Measurements from ENCODE around the gene SLC37A1. TPM values are rescaled to one million over a fixed set of nuclear protein-coding genes. Genes with fewer than 3 reads are reported as not detected.

Gene SLC37A1
- total and polyA plus RNA-seq, 2 of the 13 experiments (the other 11 are each of a cell fraction or from before 2014, with no cell fraction given), result 0.22 to 0.40 TPM

DNA sequence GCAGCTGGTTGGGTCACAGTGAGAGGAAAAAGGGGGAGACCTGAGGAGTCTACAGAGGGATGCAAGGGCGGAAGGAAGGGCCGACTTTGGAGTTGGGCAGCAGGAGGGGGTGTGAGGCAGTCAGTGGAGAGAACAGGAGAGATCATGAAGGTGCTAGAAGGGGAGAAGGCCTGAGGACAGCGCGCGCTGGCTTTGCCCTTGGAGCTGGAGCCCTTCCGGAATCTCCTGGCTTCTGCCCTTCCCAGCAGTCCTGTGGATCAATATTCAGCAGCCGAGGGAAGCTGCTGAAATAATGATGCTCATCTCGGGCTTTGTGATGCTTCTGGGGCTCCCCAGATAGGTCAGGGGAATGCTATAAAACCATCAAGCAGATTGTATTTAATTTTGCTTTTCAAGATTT lies 26.7 kb downstream of the SLC37A1 start:
- Histone ChIP-seq H3K9ac (ENCODE audit: insufficient read depth, low read depth, low read length) (no peak overlapping the region), H3K27ac (ENCODE audit: extremely low read length, insufficient read depth, low read length) (no peak overlapping the region), H3K36me3 (replicated peaks in 1 of 2; ENCODE audit: control insufficient read depth in 1 of 2, insufficient read depth in 2 of 2, low read length in 2 of 2) (no peaks in the 10 kb centered on the region), H3K27me3 (ENCODE audit: control insufficient read depth in 1 of 2, insufficient read depth in 2 of 2, low read length in 2 of 2) (peaks cover 0 to 7% of the 10 kb centered on the region in 2 experiments; a peak in 3 of 5 replicates), H3K79me2 (ENCODE audit: insufficient read depth, low read length) (no peaks in the 10 kb centered on the region), H3K4me2 (ENCODE audit: low read depth, low read length) (no peak overlapping the region), H3K4me3 (replicated peaks in 1 of 3; ENCODE audit: insufficient read depth in 1 of 3, low read depth in 2 of 3, low read length in 3 of 3) (no peak overlapping the region), H3K9me3 (ENCODE audit: low read length) (no peaks in the 10 kb centered on the region), H3K4me1 (ENCODE audit: insufficient read depth, low read length) (no peaks in the 10 kb centered on the region), H4K20me1 (ENCODE audit: insufficient read depth, low read length) (no peaks in the 10 kb centered on the region), H2AFZ (ENCODE audit: low read length) (no peak overlapping the region)
- no peak for ATAC-seq
- no peak for DNase-seq (ENCODE audit: low spot score)
- WGBS (ENCODE audit: low lambda C conversion rate), result 44% methylated on average over 8 of the region's 8 CpGs
- intact Hi-C loops (cut with micrococcal nuclease; ENCODE audit: unreplicated experiment), result no loop called here
- in situ Hi-C loops (cut with HindIII; ENCODE audit: extremely low pct_ligation_motif_present, low pct_unique_long_range_greater_than_20kb), result no loop called here
- POLR2A ChIA-PET, result no interaction called here
- CTCF ChIA-PET (ENCODE audit: low intra/inter-chr PET ratio, low total read pairs), result no interaction called here
- no TSS peak for BruUV-seq (replicated peaks)
- FAIRE-seq, result no peak
- no peak for TF ChIP-seq SYNCRIP (IDR thresholded peaks at IDR 0.05; ENCODE audit: insufficient read depth, low read depth, low read length)
- no peak for TF ChIP-seq ARNT2 (CRISPR knock-in tag; IDR thresholded peaks at IDR 0.05; ENCODE audit: low read depth)
- TF ChIP-seq, protein P1, sequence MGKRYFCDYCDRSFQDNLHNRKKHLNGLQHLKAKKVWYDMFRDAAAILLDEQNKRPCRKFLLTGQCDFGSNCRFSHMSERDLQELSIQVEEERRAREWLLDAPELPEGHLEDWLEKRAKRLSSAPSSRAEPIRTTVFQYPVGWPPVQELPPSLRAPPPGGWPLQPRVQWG (CRISPR knock-in tag; IDR thresholded peaks at IDR 0.05; ENCODE audit: borderline replicate concordance, low read depth), result no peak
- TF ChIP-seq RARA (CRISPR knock-in tag; IDR thresholded peaks at IDR 0.05), result no peak
- no peak for TF ChIP-seq GATAD1 (CRISPR knock-in tag; IDR thresholded peaks at IDR 0.05)
- no peak for TF ChIP-seq SPEN (CRISPR knock-in tag; IDR thresholded peaks at IDR 0.05; ENCODE audit: low read depth)
- TF ChIP-seq, protein P2, sequence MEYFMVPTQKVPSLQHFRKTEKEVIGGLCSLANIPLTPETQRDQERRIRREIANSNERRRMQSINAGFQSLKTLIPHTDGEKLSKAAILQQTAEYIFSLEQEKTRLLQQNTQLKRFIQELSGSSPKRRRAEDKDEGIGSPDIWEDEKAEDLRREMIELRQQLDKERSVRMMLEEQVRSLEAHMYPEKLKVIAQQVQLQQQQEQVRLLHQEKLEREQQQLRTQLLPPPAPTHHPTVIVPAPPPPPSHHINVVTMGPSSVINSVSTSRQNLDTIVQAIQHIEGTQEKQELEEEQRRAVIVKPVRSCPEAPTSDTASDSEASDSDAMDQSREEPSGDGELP (IDR thresholded peaks at IDR 0.05; ENCODE audit: borderline replicate concordance, low read depth), result no peak
- TF ChIP-seq JUNB (CRISPR knock-in tag; IDR thresholded peaks at IDR 0.05; ENCODE audit: borderline replicate concordance), result no peak
- TF ChIP-seq, protein P3, sequence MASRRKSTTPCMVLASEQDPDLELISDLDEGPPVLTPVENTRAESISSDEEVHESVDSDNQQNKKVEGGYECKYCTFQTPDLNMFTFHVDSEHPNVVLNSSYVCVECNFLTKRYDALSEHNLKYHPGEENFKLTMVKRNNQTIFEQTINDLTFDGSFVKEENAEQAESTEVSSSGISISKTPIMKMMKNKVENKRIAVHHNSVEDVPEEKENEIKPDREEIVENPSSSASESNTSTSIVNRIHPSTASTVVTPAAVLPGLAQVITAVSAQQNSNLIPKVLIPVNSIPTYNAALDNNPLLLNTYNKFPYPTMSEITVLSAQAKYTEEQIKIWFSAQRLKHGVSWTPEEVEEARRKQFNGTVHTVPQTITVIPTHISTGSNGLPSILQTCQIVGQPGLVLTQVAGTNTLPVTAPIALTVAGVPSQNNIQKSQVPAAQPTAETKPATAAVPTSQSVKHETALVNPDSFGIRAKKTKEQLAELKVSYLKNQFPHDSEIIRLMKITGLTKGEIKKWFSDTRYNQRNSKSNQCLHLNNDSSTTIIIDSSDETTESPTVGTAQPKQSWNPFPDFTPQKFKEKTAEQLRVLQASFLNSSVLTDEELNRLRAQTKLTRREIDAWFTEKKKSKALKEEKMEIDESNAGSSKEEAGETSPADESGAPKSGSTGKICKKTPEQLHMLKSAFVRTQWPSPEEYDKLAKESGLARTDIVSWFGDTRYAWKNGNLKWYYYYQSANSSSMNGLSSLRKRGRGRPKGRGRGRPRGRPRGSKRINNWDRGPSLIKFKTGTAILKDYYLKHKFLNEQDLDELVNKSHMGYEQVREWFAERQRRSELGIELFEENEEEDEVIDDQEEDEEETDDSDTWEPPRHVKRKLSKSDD (CRISPR knock-in tag; IDR thresholded peaks at IDR 0.05; ENCODE audit: low read depth), result no peak
- TF ChIP-seq NR2F2 (IDR thresholded peaks at IDR 0.05; ENCODE audit: borderline replicate concordance, low read depth), result no peak

Data from HepG2 (cell line).